ENCODE results near the gene PLG. TPM values are rescaled to one million over a fixed set of nuclear protein-coding genes. Genes with fewer than 3 reads are reported as not detected.

PLG gene
- polyA plus RNA-seq, 12 donors, result 1.2 to 18.7 (median 2.8) TPM; not detected in 1

Other genes starting within 250 kb of the PLG start
- gene LPA, start 38.0 kb upstream of the PLG start, polyA plus RNA-seq (ENCODE audit: insufficient read length in 12 of 12), result under 1 TPM in 8 of 12 donors, not detected in 4; 0.05 to 0.38 (median 0.18) TPM